ENCODE data around the gene FSIP1.
"Not testable (repeated sequence)": the region's sequence is repeated elsewhere in the genome, so short reads cannot be mapped to it uniquely, and the experiment has no call there.

FSIP1 gene

DNA sequence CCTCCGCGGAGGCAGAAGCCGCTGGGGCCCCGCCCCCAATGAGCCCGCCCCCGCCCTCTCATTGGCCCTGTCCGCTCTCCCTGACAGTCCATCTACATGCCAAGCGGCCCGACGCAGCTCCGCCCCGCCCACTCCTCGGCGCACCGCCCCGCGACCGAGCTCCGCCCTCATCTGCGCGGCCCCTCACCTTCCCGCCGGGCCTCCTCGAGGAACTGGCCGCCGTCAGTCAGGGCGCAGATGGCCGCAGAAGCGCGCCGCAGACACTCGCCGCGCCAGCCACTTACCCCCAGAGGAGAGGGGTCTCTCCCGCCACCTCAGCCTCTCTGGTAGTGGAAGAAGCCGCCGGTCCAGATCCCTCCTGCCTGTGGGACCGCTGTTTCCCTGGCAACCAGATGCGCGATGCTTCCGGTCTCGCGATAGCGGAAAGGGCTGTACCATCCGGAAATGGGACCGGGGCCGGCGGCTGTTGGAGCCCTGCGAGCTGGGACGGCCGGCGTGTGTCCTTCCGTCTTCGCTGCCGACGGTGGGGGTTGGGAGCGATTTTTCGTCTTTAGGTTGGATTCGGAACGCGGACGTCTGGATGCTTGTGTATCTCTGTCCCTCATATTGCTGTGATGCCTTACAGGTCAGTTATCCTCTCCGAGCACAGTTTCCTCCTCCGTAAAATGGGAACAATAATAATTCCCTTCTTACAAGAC is at the start of gene FSIP1:
Gene FSIP1 (minus strand): TSS at position 401 of the 698 bp plus-strand sequence. CDS start 6,317 bp downstream, outside the sequence.
- peak; percentile 96 for DNase-seq (ENCODE audit: low spot score)

DNA sequence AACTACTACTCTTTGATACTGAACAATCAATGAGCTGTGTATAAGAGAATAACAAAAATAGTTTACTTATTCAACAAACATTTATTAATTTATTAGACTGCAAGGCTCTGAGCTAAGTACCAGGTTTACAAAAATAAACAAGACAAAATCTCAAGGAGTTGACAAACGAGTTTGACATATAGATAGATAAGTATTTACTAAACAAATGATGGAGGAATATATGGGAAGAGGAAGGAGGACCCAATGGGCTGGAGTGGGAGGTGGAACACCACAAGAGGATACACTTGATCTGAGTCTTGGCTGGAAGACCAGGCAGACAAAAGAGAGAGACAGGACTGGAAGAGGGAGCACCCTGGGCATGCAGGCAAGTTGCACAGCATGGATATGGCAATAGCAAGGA is 47.5 kb upstream of the FSIP1 start:
- no peak for DNase-seq (ENCODE audit: low spot score)

DNA sequence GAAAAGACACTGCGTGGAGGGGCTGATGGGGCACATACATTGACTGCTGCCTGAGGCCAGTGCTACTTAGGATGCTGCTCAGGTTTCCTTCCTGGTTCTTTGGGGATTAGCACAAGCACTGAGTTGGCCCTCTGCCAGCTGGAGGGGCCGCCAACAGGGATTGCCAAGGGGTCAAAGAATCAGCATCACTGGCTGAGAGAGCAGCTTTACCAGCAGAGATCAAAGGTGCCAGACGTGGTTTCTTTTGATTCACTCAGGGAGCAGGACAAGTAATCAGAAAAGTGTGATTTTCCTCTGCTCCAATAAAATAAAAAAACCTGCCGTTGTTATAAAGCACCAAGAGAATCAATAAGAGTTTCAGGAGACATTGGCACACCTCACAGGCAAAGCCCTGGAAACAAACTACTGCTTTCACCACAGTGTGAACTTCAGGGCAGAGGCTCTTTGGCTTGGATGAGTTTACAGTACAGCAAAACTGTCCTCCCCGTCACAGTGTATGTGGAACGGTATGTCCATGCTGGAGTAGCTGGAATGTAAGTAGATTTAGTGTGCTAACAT is 45.8 kb upstream of the FSIP1 start:
- DNase-seq (ENCODE audit: low spot score), result no peak

GRCh38 chr15:39826975-39827374 is 44.3 kb upstream of the FSIP1 start:
- no peak for DNase-seq (ENCODE audit: low spot score)

DNA sequence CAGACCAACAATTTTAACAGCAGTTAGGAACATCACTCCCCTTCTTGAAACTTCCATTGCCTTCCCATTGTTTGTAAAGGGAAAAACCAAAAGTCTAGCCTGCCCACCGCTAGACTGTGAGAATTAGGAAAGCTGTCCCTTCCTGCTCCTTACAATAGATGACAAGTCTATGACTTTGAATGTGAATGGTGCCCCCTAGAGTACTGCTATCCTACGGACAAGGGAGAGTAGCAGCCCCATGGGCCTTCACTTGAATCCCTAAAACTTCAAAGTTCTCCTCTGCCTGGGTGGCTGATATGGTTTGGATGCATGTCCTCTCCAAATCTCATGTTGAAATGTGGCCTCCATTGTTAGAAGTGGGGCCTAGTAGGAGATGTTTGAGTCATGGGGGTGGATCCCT is 41.0 kb upstream of the FSIP1 start:
- DNase-seq (ENCODE audit: low spot score), result no peak

GRCh38 chr15:39820050-39820602 is 37.5 kb upstream of the FSIP1 start:
- no peak for DNase-seq (ENCODE audit: low spot score)

DNA sequence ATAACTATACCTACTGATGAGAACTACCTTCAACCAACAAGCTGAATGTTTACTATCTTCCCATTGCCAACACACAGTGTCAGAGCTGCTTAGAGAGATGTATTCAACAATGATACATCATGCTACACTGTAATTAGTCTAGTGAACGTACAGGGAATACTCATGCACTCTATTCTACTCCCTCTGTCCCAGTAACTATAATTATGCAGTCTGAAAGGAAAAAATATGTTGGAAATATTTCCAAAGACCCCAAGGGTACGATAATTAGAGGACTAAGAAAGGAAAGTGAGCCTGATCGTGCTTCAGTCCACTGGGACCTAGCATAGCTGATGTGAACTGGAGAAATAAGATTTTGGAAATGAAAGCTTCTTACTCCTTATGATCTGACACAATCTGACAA is 36.9 kb upstream of the FSIP1 start:
- DNase-seq (ENCODE audit: low spot score), result no peak

GRCh38 chr15:39817892-39818291 is 35.3 kb upstream of the FSIP1 start:
- no peak for DNase-seq (ENCODE audit: low spot score)

- no peak for DNase-seq (ENCODE audit: low spot score)
Measured at GRCh38 chr15:39814489-39814888, 31.8 kb upstream of the FSIP1 start.

GRCh38 chr15:39812651-39813050 is 30.0 kb upstream of the FSIP1 start:
- DNase-seq (ENCODE audit: low spot score), result not testable (repeated sequence)

- no peak for DNase-seq (ENCODE audit: low spot score)
Measured at GRCh38 chr15:39808909-39809308, 26.3 kb upstream of the FSIP1 start.

DNA sequence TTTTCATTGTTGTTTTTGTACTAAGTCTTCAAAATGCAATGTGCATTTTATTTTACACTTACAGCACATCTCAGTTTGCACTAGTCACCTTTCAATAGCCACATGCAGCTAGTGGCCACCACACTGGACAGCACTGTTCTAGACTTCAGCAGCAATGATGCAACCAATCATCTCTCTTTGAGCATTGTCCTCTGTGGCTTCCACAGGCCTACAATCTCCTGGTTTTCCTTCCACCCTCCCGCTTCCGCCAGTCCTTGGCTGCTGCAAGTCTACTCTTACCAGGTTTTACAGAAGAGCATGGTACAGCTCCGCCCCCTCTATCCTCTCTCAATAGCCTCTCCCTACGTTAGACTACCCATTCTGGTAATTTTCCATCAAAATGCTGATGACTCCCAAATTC is 25.1 kb upstream of the FSIP1 start:
- no peak for DNase-seq (ENCODE audit: low spot score)

GRCh38 chr15:39804026-39804425 is 21.4 kb upstream of the FSIP1 start:
- no peak for DNase-seq (ENCODE audit: low spot score)

DNA sequence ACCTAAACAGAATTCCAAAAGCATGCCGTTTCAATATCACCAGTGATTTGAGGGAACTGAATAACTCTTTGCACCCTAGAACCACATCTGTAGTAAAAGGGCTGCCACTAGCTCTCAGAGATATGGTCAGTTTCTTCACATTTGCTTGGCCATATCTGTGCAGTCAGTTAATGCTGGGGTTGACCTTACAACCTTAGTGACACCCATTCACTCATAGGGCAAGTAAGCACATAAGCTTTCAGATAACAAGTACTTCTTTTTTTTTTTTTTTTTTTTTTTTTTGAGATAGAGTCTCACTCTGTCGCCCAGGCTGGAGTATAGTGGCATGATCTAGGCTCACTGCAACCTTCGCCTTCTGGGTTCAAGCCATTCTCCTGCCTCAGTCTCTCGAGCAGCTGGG is 20.4 kb upstream of the FSIP1 start:
- no peak for DNase-seq (ENCODE audit: low spot score)

DNA sequence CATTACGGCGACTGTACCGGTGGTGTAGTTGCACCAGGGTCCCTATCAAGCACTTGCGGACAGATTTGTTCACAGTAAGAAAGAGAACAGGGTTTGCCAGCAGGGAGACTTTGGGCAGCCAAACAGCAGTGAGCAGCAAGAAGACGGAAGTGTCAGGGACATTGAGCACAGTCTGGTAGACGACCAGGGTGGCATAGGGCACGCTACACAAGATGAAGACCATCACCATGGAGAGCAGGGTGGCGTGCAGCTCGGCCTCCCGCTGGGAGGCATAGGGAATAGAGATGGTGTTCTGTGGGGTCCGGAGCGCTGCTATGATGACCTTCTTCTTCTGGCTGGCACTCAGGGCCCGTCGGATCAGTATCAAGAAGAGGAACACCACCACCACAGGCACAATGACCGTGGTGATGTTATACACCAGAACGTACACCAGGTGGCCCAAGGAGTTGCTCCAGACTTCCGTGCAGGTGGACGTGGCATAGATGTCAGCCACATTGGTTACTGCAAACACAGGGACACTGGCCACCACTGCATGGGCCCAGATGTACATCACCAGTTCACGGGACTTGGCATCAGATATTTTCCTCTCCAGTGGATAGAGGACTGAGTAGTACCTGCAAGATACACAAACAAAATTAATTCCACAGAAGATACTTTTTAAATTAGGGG is 19.1 kb upstream of the FSIP1 start:
- no peak for DNase-seq (ENCODE audit: low spot score)

DNA sequence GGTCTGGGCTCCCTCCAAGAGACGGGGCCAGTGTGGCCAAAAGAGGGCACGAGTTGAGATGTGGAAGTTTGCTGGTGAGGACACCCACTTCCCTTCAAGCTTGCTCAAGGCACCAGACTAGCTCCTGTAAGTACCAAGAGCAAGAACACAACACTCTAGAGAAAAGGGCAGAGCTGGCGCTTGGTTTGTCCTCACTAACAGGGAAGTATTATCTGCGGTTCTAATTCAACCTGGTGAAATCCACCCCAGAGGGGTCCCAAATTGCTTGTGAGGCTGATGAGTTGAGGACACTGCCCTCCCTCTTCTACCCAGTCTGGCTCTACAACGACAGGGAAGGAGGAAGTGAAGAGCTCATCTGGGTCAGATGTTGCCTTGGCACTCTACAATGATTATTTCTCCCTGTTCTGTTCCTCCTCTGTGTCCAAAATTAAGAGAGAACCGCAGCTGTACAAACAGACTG is 16.9 kb upstream of the FSIP1 start:
- DNase-seq (ENCODE audit: low spot score), result no peak

DNA sequence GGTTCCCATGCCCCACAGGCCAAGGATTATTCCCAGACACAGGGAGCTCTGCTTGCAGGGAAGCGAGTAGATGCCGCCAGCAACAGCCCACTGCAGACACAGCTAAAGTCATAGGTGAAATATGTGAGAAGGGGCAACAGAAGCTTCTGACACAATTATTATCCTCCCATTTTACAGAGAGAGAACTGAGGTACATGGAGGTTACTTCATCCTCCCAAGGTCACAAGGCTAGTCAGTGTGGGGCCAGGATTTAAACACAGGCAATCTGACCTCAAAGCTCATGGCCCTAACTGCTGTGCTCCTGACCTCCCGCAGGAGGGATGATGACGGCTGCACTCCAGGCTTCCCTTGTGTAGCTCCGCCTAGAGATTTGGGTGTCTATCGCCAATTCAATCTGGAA is 15.7 kb upstream of the FSIP1 start:
- no peak for DNase-seq (ENCODE audit: low spot score)

DNA sequence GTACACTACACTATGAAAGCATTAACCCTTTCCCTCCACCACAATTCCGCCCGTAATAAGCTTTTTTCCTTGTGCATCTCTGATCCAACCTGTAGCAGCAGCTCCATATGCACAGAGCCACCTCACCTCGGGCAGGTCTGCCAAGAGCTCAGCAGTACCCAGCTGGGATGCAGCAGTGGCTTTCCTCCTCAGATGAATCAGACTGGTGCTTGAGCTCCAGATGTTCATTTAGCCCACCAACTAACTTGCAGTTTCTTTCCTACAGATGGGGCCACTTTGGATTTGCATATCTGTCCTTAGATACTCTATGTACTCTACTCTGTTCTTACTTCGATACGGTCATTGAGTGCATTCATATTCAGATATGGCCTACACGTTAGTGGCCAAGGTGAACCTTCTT is 14.8 kb upstream of the FSIP1 start:
- no peak for DNase-seq (ENCODE audit: low spot score)

DNA sequence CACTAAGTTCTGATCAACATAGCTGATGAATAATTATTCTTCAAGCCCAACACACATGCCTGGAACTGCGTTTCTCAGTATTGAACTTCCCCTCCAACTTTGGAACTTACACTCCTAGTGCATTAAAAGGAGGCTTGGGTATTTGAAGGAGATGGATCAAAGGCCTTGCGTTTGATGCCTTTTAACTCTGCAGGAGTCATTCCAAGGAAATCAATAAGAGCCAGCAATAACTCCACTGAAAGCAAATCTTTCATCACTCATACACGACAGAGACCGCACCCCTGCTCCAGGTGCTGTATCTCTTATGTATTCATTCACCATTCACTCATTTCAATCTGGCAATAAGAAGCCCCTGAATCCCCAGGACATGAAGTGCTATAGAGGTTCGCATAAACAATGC is 14.0 kb upstream of the FSIP1 start:
- no peak for DNase-seq (ENCODE audit: low spot score)

DNA sequence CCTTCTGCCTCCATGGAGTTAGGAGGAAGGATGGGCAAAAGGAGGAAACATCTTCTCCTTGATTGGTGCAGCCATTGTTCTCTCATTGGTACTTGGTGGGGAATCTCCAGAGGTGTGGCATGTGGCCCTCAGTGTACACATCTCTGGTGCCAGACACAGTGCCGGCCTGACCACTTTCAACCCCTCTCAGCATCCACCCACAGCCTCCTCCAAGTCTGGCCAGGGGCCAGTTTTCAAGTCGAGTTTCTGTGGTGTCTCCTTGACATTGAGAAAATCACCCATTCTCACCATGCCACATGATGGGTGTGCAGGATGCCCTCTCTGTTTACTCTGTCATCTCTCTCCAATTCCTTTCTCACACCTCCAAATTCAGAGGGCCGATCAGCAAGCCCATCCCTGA is 12.8 kb upstream of the FSIP1 start:
- no peak for DNase-seq (ENCODE audit: low spot score)

DNA sequence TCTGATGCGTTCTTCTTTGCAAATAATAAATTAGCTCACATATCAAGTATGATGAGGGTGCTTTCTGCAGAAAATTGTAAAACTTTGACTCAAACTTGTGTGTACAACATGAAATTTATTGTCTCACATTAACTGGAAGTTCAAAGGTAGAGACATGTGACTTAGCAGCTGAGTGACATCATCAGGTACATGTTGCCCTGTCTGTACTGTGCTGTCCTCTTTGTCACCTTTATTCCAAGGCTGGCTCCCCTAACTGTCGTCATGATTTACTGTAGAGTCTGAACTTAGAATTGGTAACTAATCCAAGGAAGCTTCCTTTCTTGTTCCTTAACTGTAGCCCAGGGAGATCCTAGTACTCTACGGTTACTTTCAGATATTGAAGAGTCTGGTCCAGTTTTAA is 12.3 kb upstream of the FSIP1 start:
- DNase-seq (ENCODE audit: low spot score), result no peak

DNA sequence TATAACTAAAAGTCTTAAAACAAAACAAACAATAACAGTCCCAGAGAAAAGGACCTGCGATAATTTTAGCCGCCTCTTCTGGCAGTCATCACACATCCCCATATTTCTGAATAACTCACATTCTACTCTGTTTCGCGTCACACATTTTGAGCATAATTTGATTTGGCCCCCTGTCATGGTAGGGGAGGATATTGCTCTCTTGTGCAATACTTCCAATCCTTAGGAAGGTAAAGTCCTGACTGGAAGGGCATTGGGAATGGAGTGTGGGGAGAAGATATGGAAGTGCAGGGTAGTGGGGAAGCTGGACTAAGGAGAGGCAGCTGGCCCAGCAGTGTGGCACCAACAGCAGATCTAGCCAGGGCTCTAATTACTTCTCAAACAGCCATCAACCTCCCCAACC is 11.3 kb upstream of the FSIP1 start:
- DNase-seq (ENCODE audit: low spot score), result no peak

GRCh38 chr15:39792844-39793335 is 10.2 kb upstream of the FSIP1 start:
- DNase-seq (ENCODE audit: low spot score), result no peak
